ENCODE results near the gene ZFYVE21. TPM values are rescaled to one million over a fixed set of nuclear protein-coding genes. Genes with fewer than 3 reads are reported as not detected.

The ZFYVE21 gene
- 10 to 100 TPM; 15.6 to 15.9 TPM for total RNA-seq

GRCh38 chr14:103715052-103716000 is at the start of gene ZFYVE21, which contains the start of gene XRCC3:
Gene ZFYVE21 (plus strand): TSS chr14:103715810. CDS start chr14:103715842, 32 bp downstream.
Gene XRCC3 (minus strand): TSS chr14:103715451. CDS start chr14:103711087, 4,364 bp downstream.
- ChIA-PET CTCF (no interaction called here), POLR2A (interaction anchor here (0.6 to 1.2 kb wide), 4 partner anchors 9 to 1687 kb away, joined by 3 to 6 read pairs (median 3); no protein-coding TSS in a partner anchor)

GRCh38 chr14:103667671-103668070 is 47.9 kb upstream of the ZFYVE21 start:
- ChIA-PET POLR2A (no interaction called here), CTCF (interaction anchor here (1.0 kb wide), 1 partner anchor 12 kb away, joined by 4 read pairs; no protein-coding TSS in a partner anchor)

- CTCF ChIA-PET = interaction anchor here (1.0 kb wide), 1 partner anchor 12 kb away, joined by 4 read pairs; no protein-coding TSS in a partner anchor
These were observed 47.5 kb upstream of the ZFYVE21 start for GRCh38 chr14:103668117-103668516.

GRCh38 chr14:103669370-103669769 is 46.2 kb upstream of the ZFYVE21 start:
- POLR2A ChIA-PET = no interaction called here
- CTCF ChIA-PET = no interaction called here

More at GRCh38 chr14:103668117-103668516, 47.5 kb upstream of the ZFYVE21 start:
- POLR2A ChIA-PET = no interaction called here

GRCh38 chr14:103671911-103672310 is 43.7 kb upstream of the ZFYVE21 start:
- POLR2A ChIA-PET = interaction anchor here (0.6 kb wide), 1 partner anchor 52 kb away, joined by 3 read pairs; no protein-coding TSS in a partner anchor

GRCh38 chr14:103675957-103676356 is 39.7 kb upstream of the ZFYVE21 start:
- CTCF ChIA-PET = no interaction called here
- POLR2A ChIA-PET = no interaction called here

More at GRCh38 chr14:103671911-103672310, 43.7 kb upstream of the ZFYVE21 start:
- CTCF ChIA-PET = no interaction called here

GRCh38 chr14:103676881-103677675 is 38.5 kb upstream of the ZFYVE21 start:
- CTCF ChIA-PET = no interaction called here
- POLR2A ChIA-PET = no interaction called here

- ChIA-PET POLR2A (no interaction called here), CTCF (interaction anchor here (1.6 kb wide), 1 partner anchor 12 kb away, joined by 4 read pairs; no protein-coding TSS in a partner anchor)
These were observed 36.3 kb upstream of the ZFYVE21 start for GRCh38 chr14:103679351-103679750.

- CTCF ChIA-PET = interaction anchor here (0.6 to 1.6 kb wide), 2 partner anchors 13 to 117 kb away, joined by 3 to 4 read pairs; no protein-coding TSS in a partner anchor
- POLR2A ChIA-PET = no interaction called here
These were observed 34.9 kb upstream of the ZFYVE21 start for GRCh38 chr14:103680491-103681231.

- ChIA-PET POLR2A (no interaction called here), CTCF (no interaction called here)
These were observed 32.5 kb upstream of the ZFYVE21 start for GRCh38 chr14:103683139-103683538.

- CTCF ChIA-PET = no interaction called here
- POLR2A ChIA-PET = interaction anchor here (0.7 kb wide), 1 partner anchor 65 kb away, joined by 3 read pairs; no protein-coding TSS in a partner anchor
These were observed 31.1 kb upstream of the ZFYVE21 start for GRCh38 chr14:103684471-103684870.

- POLR2A ChIA-PET = interaction anchor here (0.7 kb wide), 1 partner anchor 65 kb away, joined by 3 read pairs; no protein-coding TSS in a partner anchor
- CTCF ChIA-PET = interaction anchor here (1.0 kb wide), 1 partner anchor 9 kb away, joined by 4 read pairs; no protein-coding TSS in a partner anchor
These were observed 30.7 kb upstream of the ZFYVE21 start for GRCh38 chr14:103684871-103685270.

GRCh38 chr14:103685276-103686211 is 30.1 kb upstream of the ZFYVE21 start:
- CTCF ChIA-PET = interaction anchor here (1.0 to 1.1 kb wide), 2 partner anchors 8 to 138 kb away, joined by 4 read pairs; no protein-coding TSS in a partner anchor
- POLR2A ChIA-PET = interaction anchor here (0.7 kb wide), 1 partner anchor 66 kb away, joined by 3 read pairs; no protein-coding TSS in a partner anchor

GRCh38 chr14:103686831-103687485 is 28.7 kb upstream of the ZFYVE21 start:
- ChIA-PET POLR2A (no interaction called here), CTCF (interaction anchor here (0.7 to 0.8 kb wide), 2 partner anchors 58 to 214 kb away, joined by 3 read pairs; partner anchors contain the start of gene KLC1)

- CTCF ChIA-PET = no interaction called here
- POLR2A ChIA-PET = no interaction called here
These were observed 27.9 kb upstream of the ZFYVE21 start for GRCh38 chr14:103687712-103688111.

- CTCF ChIA-PET = no interaction called here
These were observed 27.2 kb upstream of the ZFYVE21 start for GRCh38 chr14:103688441-103688840.

More at GRCh38 chr14:103688441-103688840, 27.2 kb upstream of the ZFYVE21 start:
- POLR2A ChIA-PET = no interaction called here
